KOPT-K1 (cell line): ENCODE measurements around the gene METTL3.
A peak's percentile ranks its signal among the peaks of the same experiment; 100 is the strongest.
"Not testable (repeated sequence)": the region's sequence is repeated elsewhere in the genome, so short reads cannot be mapped to it uniquely, and the experiment has no call there.

Source experiments
- H3K27ac ChIP-seq: fragments of 200-600 bp; sonication (generic); 2 replicates; pipeline ENCODE4 v1.5.1; 2016; ENCODE audit warnings: antibody characterized with exemption, mild to moderate bottlenecking, low read depth, low read length; ENCODE audit not compliant: poor library complexity, severe bottlenecking
- H3K36me3 ChIP-seq: fragments of 200-600 bp; sonication (generic); 2 replicates; pipeline ENCODE4 v1.5.1; 2017; ENCODE audit warnings: antibody characterized with exemption, mild to moderate bottlenecking, low read length, moderate library complexity; ENCODE audit not compliant: insufficient read depth
- H3K9me3 ChIP-seq: fragments of 200-600 bp; sonication (generic); 2 replicates; pipeline ENCODE4 v1.5.1; 2017; ENCODE audit warnings: antibody characterized with exemption, low read length, mild to moderate bottlenecking; ENCODE audit not compliant: insufficient read depth, poor library complexity, severe bottlenecking

The METTL3 gene

GRCh38 chr14:21510735-21511657, at the start of gene METTL3:
Gene METTL3, minus strand, starts transcription at chr14:21511340. Its CDS starts 117 bp downstream, at chr14:21511223.
- H3K36me3 ChIP-seq = peaks cover 20% of the 10 kb centered on the region
- H3K27ac ChIP-seq = peak within 1 kb of the TSS; percentile 88
- no peaks in the 10 kb centered on the region for H3K9me3 ChIP-seq

- Histone ChIP-seq H3K9me3 (no peaks in the 10 kb centered on the region), H3K27ac (no peak overlapping the region), H3K36me3 (no peaks in the 10 kb centered on the region)
Observed at GRCh38 chr14:21558703-21559170, 47.6 kb upstream of the METTL3 start.

- H3K27ac ChIP-seq = no peak overlapping the region
- H3K9me3 ChIP-seq = no peaks in the 10 kb centered on the region
- no peaks in the 10 kb centered on the region for H3K36me3 ChIP-seq
Observed at GRCh38 chr14:21557084-21557901, 46.2 kb upstream of the METTL3 start.

- Histone ChIP-seq H3K9me3 (no peaks in the 10 kb centered on the region), H3K36me3 (no peaks in the 10 kb centered on the region), H3K27ac (no peak overlapping the region)
Observed at GRCh38 chr14:21556378-21557083, 45.4 kb upstream of the METTL3 start.

- H3K36me3 ChIP-seq = no peaks in the 10 kb centered on the region
- H3K9me3 ChIP-seq = no peaks in the 10 kb centered on the region
- no peak overlapping the region for H3K27ac ChIP-seq
Observed at GRCh38 chr14:21553266-21553665, 42.1 kb upstream of the METTL3 start.

GRCh38 chr14:21544588-21544987, 33.4 kb upstream of the METTL3 start:
- not testable (repeated sequence) for H3K9me3 ChIP-seq, H3K36me3 ChIP-seq, H3K27ac ChIP-seq

DNA sequence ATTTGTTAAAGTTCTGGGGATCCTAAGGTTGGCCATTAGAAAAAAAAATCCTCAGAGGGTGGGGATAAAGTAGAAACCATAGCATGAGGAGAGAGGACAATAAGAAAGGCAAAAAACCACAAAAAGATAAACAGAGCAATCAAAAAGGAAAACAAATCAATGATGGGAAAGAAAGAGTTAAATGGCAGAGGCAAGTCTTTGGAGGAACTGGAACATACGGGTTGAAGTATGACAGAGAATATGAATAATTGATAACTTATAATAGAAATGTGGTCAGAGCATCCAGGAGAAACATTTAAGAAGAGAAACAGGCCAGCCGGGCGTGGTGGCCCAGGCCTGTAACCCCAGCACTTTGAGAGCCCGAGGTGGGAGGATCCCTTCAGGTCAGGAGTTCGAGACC, 32.8 kb upstream of the METTL3 start:
- H3K9me3 ChIP-seq = no peaks in the 10 kb centered on the region
- H3K27ac ChIP-seq = no peak overlapping the region
- no peaks in the 10 kb centered on the region for H3K36me3 ChIP-seq

DNA sequence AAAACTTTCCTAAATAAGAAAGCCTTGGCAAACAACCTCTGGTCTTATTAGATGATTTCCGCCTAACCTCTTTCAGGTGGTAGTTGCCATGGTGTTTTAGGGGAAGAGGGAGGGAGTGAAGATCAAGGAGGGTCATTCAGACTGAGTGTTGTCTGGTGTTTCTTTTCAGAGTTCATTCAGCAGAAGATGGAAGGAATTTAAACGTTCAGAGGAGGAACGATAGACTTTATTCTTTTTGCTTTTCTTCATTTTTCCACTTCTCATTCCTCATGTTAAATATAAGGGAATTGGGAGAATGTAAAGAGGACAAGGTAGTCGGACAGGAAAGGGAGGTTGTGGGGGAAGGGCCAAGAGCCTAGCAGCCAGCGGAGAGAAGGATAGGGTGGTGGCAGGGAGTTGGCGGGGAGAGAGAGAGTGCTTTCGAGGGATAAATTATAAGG, 32.4 kb upstream of the METTL3 start:
- H3K9me3 ChIP-seq = no peaks in the 10 kb centered on the region
- no peak overlapping the region for H3K27ac ChIP-seq
- no peaks in the 10 kb centered on the region for H3K36me3 ChIP-seq

DNA sequence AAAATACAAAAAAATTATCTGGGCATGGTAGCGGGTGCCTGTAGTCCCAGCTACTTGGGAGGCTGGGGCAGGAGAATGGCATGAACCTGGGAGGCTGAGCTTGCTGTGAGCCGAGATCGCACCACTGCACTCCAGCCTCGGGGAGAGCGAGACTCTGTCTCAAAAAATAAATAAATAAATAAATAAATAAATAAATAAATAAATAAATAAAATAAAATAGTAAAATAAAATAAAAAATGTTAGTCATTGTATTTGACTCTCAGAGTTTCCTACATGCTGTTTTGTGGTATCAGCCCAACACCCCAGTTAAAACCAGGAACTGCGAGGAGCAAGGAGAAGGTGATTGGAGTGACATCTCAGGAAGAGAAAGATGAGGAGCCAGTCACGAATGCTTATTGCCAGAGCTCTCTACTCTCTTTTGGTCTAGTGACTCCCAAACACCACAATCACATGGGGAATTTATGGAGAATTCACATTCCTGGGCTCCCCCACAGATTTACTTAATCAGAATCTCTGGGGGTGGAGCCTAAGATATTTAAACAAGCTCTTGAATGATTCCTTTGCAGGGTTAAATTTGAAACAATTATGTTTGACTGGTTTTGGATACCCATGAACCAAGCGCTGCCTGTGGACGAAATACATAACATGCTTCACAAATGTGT, 30.4 kb upstream of the METTL3 start:
- no peaks in the 10 kb centered on the region for H3K36me3 ChIP-seq
- H3K9me3 ChIP-seq = no peaks in the 10 kb centered on the region
- H3K27ac ChIP-seq = no peak overlapping the region

DNA sequence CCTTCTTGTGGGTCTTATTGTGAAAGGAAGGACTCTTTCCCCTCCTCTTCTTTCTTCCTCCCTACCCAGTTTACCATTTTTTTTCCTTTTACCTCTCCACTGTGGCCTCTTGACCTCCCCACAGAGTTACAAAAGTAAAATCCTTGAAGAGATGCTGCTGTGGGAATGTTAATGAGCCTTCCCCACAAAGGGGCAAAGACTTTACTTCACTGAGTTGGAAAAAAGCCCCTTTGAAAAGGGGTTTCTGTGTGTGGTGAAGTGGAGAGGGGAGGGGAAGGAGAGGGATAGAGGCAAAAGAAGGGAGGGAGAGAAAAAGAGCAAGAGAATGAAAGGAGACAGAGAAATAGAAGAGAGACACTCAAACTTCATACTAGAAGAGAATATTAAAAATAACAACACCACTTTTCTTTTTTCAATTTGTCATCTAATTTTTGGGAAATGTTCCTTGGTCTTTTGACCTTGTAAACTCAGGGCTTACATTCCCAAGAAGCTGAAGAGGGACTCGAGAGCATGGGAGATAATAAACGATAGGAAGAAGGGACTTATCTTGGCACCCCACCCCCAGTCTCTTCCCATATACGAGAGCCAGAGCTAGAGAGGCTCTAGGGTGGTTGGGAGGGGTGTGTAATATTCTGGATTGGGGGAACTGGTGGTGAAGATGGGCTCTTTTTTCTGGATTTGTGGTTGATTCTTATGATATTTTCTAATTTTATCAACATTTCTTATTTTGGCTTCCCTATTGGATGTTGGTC, 28.2 kb upstream of the METTL3 start:
- Histone ChIP-seq H3K9me3 (no peaks in the 10 kb centered on the region), H3K36me3 (no peaks in the 10 kb centered on the region), H3K27ac (no peak overlapping the region)

DNA sequence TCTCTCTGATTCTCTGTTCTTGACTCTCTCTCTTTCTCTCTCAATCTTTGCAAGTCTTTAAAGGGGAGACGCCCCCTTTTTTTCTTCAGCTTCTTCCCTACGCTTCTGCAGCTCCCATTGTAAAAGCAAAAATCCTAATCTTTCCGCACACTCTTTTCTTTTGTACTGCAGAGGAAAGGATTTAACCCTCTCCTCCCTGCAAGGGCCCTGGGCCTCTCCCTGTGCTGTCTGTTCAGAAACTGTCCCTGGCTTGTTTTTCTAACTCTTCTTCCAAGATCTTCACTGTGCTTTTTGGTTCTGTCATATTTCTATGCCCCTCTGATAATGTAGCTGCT, 25.9 kb upstream of the METTL3 start:
- H3K9me3 ChIP-seq = no peaks in the 10 kb centered on the region
- no peak overlapping the region for H3K27ac ChIP-seq

DNA sequence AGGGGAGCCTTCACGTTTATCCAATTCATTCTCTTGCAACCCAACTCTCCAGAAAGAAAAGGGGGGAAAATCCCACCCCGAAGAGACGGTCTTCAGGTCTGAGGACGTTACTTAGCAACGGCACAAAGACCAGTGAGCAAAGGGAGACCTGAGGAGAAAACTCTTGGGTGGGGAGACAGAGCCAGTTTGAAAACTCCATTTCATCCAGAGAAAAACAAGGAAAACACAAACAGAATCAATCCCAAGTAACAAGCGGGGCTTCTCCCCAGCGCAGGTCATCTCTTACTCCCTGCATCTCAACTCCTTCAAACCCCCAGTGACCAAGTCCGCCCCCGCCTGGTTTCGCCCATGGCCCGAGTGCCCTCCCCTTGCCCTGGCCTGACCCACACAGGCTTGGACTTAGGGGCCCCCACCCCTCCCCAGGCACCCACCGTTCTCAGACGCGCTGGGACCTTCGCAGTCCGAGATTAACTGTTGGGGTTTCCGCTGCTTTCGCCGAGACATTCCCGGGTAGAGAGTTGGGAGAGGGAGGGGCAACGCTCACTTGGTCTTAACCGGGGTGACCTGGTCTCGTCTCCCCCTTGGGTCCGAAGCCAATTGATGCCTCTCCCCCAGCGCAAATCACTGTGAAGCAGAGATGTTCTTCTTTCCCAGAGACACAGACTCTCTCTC, 25.4 kb upstream of the METTL3 start:
- Histone ChIP-seq H3K36me3 (no peaks in the 10 kb centered on the region), H3K27ac (no peak overlapping the region), H3K9me3 (no peaks in the 10 kb centered on the region)

More for the DNA sequence above, 25.9 kb upstream of the METTL3 start:
- no peaks in the 10 kb centered on the region for H3K36me3 ChIP-seq

DNA sequence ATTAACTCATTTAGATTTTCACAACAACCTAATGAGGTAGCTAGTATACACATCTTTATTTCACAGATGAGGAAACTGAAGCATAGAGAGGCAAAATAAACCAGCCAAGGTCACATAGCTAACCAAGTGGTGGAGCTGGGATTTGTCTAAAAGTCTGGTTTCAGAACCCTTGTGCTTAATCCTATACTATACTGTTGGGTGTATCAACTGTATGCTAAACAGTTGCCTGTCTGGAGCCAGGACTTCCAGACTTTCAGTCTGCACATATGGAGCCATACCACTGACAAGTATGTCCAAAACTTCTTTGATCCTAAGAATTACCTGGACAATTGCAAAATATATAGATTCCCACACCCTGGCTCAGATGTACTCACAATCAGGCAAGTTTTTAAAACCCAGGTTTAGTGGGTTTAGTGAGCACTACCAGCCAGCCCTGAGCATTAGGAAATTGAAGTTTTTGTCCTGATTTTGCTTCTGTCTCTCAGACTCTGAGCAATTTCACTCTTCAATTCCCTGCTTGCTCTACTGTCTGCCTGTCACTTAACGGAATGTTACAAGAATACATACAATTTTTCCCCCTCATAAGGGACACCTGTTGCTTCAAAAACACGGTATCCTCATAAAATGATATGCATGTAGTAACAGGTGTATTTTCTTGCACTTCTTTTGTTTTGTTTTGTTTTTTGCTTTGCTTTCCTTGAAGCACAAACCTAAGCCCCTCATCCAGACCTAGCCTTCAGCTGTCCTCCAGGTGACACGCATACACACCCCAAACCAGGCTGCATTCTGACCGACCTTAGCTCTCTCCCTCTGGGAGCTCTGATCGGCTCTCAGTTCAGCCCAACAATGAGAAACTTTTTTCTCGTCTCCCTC, 24.6 kb upstream of the METTL3 start:
- H3K9me3 ChIP-seq = no peaks in the 10 kb centered on the region
- no peak overlapping the region for H3K27ac ChIP-seq
- no peaks in the 10 kb centered on the region for H3K36me3 ChIP-seq
